HL-60/S4 (cell line): Measurements from ENCODE around the gene GPC3.

ENCODE experiments used
- in situ Hi-C: fragments of 300-500 bp; cut with MboI; formaldehyde crosslinking; loops from 2 replicates; pipeline ENCODE4 v1.14.3; 2022; ENCODE audit warnings: low sequenced_read_pairs

The GPC3 gene

GRCh38 chrX:133580625-133581024 is 404.8 kb downstream of the GPC3 start:
- in situ Hi-C loops = no loop called here

GRCh38 chrX:133579631-133580030 is 405.8 kb downstream of the GPC3 start:
- in situ Hi-C loops = no loop called here

- in situ Hi-C loops = no loop called here
Measured at GRCh38 chrX:133576876-133577275, 408.5 kb downstream of the GPC3 start.

GRCh38 chrX:133575501-133576136 is 409.8 kb downstream of the GPC3 start:
- in situ Hi-C loops = no loop called here

DNA sequence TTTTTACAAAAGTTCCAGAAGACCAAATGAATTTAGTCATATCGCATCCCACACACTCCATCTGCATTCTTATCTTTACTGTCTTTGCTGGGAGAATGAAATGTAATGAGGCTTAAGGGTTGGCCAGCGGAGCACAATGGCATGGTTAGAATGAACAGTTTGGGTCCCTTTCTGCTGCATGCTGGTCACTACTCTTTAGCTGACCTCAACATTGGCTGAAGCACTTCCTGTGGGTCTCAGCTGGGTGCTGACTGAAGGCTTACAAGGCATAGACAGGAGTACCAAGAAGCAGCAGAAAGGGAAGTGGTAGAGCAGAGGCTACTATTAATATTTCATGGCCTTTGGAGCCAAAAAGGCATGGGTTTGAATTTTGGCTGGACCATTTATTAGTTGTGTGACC is 410.7 kb downstream of the GPC3 start:
- in situ Hi-C loops = no loop called here

GRCh38 chrX:133570549-133570948 is 414.8 kb downstream of the GPC3 start:
- in situ Hi-C loops = no loop called here

DNA sequence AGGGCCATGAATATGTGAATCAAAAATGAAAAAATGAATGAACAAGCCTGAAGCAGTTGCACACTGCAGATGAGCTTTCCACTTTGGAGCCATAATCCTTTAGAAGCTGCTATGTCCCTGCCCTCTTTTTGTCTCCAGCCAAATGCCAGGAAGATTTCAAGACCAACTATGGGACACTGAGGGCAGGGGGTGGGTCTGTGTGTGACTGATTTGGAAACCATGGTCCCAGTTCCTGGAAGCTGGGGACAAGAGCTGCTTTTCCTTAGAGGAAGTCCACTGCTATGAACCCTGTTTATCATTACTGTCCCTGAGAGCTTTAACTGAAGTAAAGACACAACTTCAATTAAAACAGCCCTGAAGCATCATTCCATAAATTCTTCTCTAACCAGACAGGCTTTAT is 416.2 kb downstream of the GPC3 start:
- in situ Hi-C loops = no loop called here

DNA sequence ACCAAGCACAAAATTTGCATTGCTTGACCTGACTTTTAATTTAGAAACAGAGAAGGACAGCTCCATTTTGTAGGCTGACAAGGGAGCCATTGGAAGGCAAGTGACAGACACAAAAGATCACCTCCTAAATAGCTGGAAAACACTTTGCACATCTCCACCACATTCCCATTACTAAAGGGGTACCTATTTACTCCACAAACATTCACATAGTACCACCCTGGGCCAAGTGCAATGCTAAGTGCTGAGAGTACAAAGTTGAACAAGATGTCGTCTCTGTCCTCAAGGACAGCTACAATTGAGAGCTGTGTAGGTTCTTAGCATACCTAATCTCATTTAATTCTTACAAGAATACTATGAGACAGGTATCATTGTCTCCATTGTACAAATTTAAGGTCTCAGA is 417.3 kb downstream of the GPC3 start:
- in situ Hi-C loops = no loop called here

DNA sequence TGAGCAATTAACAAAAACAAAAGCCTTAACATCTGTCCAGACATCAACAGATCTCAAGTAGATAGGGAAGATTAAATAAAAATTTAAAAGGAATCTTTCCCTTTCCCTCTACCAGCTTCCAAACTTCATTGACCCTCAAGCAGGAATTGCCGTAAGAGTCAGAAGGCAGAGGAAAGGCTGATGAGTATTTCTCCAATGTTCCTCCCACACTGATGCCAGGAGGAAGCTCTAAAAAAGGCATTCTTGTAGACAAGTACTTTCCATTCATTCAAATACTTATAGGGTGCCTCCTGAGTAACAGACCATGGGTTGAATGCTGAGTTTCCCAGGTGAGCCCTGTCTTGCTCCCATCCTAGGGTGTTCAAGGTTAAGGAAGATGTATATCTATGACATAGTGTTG is 418.5 kb downstream of the GPC3 start:
- in situ Hi-C loops = no loop called here

- in situ Hi-C loops = no loop called here
Measured at GRCh38 chrX:133563705-133564104, 421.7 kb downstream of the GPC3 start.

- in situ Hi-C loops = no loop called here
Measured at GRCh38 chrX:133561251-133561650, 424.1 kb downstream of the GPC3 start.

GRCh38 chrX:133559909-133560308 is 425.5 kb downstream of the GPC3 start:
- in situ Hi-C loops = no loop called here

GRCh38 chrX:133555782-133556458 is 429.5 kb downstream of the GPC3 start:
- in situ Hi-C loops = no loop called here

GRCh38 chrX:133550665-133551485 is 434.5 kb downstream of the GPC3 start:
- in situ Hi-C loops = no loop called here

DNA sequence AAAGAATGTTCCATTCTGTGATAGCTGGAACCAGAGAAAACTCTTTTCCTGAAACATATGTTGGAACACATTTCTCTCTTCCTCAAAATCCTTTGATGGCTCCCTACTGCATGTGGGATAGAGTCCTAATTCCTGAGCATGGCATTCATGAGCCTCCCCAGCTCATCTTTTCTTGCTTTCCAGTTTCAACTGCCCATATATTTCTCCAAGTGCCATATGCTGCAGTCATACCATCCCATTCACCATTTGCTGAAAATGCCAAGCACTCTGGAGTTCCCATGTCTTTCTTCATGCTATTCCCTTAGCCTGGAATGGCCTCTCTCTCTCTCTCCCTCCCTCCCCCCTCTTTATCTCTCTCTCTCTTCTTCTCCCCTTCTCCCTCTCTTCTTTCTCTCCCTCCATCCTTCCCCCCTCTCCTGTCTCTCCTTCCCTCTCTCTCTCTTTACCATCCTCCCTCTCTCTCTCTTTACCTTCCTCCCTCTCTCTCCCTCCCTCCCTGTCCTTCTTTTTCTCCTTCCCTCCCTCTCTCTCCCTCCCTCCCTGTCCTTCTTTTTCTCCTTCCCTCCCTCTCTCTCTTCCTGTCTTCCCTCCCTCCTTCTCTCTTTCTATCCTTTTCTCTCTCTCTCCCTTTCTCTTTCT is 436.0 kb downstream of the GPC3 start:
- in situ Hi-C loops = no loop called here

- in situ Hi-C loops = no loop called here
Measured at GRCh38 chrX:133546441-133546840, 439.0 kb downstream of the GPC3 start.

- in situ Hi-C loops = no loop called here
Measured at GRCh38 chrX:133544778-133545177, 440.6 kb downstream of the GPC3 start.

DNA sequence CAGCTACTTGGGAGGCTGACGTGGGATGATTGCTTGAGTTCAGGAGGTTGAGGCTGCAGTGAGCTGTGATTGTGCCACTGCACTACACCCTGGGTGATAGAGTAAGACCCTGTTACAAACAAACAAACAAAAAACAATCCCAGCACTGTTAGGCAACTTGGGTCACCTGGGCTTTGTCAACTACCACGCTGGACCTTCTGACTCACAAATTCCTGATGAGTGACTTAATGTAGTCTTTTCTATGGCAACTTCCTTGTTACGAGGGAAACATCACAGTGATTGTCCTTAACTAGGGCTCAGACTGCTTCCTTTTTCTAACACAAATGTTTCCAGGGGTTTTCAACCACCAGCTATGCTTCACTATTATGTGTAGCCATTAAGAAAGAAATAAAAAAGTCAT is 441.3 kb downstream of the GPC3 start:
- in situ Hi-C loops = no loop called here

GRCh38 chrX:133543654-133544053 is 441.7 kb downstream of the GPC3 start:
- in situ Hi-C loops = no loop called here

DNA sequence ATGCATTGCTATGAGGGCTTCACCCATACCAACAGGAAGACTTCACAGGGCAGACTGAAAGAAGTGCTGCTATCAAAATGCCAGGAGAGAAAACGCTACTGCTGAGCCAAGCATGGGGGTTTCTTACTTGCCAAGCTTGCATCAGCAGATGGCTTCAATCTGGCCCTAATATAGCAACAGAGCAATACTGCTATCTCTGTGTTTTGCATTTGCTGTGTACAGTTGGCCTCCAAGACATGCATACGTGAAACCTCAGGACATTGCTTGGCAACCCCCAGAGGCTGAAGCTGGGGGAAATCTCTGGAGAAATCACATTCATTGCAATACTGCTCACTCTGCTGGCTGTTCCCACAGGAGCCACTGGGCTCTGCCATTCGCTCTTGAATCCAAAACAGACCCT is 442.9 kb downstream of the GPC3 start:
- in situ Hi-C loops = no loop called here

DNA sequence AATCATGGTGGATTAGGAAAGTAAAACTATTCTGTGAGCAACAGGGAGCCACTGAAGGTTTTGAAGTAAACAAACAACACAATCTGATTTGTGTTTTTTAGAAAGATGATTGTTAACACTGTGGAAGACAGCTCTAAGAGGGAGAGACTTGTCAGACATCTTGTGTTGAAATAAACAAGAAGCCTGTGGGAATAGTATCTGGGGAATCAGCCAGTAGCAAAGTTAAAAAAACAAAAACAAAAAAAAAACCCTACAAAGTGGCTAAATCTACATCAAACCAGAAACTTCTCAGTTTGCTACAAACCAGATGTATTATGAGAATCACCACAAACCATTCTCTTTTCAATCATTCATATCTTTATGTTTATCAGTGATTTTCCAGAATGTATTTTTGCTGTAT is 444.4 kb downstream of the GPC3 start:
- in situ Hi-C loops = no loop called here

- in situ Hi-C loops = no loop called here
Measured at GRCh38 chrX:133538148-133538547, 447.2 kb downstream of the GPC3 start.
